Daoy (cell line): ENCODE data around the gene SLC7A9. TPM values are rescaled to one million over a fixed set of nuclear protein-coding genes. Genes with fewer than 3 reads are reported as not detected.

Experiments
- DNase-seq: peaks from one replicate; pipeline ENCODE4 v3.0.0-alpha.2; 2015; ENCODE audit warnings: low read depth
- total RNA-seq: library from RNA; depleted of rRNA; stranded (reverse); fragments of >200 nt; shearing (Covaris generic); gene quantifications from 2 replicates; pipeline ENCODE4 v1.2.3, GENCODE V29; 2014; rRNA removed

SLC7A9 gene
- not detected in 2 replicates for total RNA-seq

DNA sequence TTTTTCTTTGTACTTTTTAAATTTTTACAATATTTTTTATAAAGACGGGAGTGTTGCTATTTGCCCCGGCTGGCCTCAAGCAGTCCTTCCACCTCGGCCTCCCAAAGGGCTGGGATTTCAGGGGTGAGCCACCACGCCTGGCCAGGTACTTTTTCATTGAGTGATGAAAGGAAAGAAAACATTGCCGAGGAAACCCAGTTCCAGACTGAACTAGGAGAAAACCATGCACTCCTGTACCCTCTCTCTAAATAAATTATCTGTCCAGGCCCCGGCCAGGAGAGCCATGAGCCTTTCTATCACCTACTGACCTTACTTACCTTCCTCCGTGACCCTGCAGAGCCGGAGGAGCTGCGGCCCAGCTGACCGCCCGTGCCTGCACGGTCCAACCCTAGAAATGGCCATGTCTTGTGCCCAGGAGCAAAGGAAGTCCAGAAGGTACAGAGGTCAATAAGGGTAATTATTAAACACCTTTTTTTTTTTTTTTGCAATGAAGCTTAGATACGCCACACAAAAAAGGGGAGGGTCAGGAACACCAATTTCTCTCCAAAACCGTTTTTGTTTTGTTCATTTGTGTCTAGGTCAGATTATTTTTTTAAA, at the start of gene SLC7A9:
Gene SLC7A9, minus strand, starts transcription at position 399 of the 597 bp plus-strand sequence. CDS start 1,233 bp downstream, outside the sequence.
- DNase-seq = no peak

- no peak for DNase-seq
Observed at GRCh38 chr19:32919365-32919764, 49.8 kb upstream of the SLC7A9 start.

DNA sequence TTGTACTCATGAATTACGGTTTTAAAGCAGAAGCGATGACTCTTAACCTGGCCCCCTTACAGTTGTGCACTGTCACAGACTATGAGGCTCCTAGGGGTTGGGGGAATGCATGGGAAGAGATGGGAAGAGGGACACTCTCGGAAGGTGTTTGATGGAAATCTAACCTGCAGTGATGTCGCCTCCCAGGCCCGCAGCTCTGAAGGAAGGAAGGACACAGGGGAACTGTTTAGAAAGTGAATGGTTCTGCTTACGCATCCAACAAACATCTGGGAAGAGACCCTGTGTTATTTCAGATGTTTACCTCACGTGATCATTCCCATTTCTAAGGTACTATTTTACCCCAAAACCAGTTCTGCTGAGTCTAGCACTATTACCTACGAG, 48.0 kb upstream of the SLC7A9 start:
- no peak for DNase-seq

- no peak for DNase-seq
Observed at GRCh38 chr19:32916969-32917615, 47.5 kb upstream of the SLC7A9 start.

GRCh38 chr19:32914879-32915660, 45.5 kb upstream of the SLC7A9 start:
- DNase-seq = no peak

GRCh38 chr19:32911467-32911866, 41.9 kb upstream of the SLC7A9 start:
- DNase-seq = no peak

GRCh38 chr19:32910874-32911273, 41.3 kb upstream of the SLC7A9 start:
- no peak for DNase-seq

DNA sequence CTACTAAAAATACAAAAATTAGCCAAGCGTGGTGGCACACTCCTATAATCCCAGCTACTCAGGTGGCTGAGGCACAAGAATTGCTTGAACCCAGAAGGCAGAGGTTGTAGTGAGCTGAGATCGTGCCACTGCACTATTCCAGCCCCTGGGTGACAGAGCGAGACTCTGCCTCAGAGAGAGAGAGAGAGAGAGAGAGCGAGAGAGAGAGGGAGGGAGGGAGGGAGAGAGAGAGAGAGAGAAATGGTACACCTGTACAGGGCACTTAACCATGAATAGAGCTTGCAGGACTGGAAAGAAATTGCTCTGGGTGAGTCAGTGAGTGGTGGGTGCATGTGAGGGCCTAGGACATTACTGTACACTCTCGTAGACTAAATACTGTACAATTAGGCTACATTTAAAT, 40.5 kb upstream of the SLC7A9 start:
- DNase-seq = no peak

DNA sequence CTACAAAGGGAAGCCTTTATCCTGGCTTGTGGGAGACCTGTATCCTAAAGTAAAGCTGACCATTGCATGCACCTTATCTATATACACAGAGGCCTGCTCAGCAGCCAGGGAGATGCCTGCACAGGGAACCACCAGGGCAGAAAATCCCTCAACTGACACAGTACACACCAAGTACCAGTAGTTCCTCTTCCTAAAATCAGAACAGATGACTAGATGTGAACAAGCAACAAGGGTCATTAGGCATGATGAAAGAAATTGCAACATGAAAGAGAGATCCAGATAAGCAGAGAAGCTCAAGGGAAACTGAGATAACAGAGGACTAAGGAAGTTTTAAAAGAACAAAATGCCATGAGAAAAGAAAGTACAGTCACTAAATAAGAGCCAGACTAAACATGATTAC, 39.7 kb upstream of the SLC7A9 start:
- no peak for DNase-seq

- no peak for DNase-seq
Observed at GRCh38 chr19:32908641-32909190, 39.1 kb upstream of the SLC7A9 start.

DNA sequence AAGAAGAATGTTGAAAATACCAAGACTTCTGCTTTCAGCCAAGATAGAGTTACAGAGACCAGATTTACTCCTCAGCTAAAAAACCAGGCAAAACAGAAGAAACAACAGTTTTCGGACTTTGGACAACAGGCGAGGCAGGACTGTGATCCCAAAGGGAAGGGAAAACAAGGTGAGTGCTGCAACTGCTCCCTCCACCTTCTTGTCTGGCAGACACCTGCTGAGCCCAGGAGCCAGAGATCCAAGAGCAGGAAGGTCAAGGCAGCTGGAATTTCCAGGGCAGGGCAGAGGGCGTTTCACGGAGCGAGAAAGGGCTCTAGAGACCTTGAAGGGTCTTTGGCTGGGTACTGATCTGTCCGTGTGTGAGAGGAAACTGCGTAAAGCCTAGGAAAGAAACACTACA, 32.9 kb upstream of the SLC7A9 start:
- DNase-seq = no peak

- DNase-seq = no peak
Observed at GRCh38 chr19:32901504-32902161, 32.1 kb upstream of the SLC7A9 start.

GRCh38 chr19:32896516-32897214, 27.1 kb upstream of the SLC7A9 start:
- no peak for DNase-seq

DNA sequence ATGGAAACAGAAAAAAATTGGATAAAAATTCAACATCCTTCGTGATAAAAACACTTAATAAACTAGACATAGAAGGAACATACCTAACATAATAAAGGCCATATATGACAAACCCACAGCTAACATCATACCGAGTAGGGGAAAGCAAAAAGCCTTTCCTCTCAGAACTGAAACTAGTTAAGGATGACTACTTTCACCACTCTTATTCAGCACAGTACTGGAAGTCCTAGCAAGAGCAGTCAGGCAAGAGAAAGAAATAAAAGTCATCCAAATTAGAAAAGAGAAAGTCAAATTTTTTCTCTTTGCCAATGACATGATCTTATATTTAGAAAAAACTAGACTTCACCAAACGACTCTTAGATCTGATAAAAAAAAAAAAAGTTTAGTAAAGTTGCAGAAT, 25.8 kb upstream of the SLC7A9 start:
- DNase-seq = no peak

GRCh38 chr19:32891609-32892008, 22.0 kb upstream of the SLC7A9 start:
- DNase-seq = no peak

DNA sequence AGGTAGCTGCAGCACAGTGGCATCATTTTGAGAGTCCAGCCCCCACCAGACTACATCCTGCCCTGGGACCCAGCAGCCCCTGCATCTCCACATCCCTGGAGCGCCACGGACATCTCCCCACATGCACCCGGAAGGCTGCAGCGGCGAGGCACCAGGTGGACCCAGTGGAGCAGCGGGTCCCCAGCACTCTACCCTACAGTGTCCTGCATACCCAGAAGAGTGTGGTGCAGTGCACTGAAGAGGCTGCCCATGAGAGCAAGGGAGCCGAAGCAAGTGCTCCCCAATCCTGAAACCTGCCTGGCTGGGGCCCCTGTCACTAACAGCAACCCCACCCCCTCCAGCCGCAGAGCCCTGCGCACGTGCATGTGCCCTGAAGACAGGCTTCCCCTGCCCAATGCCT, 21.3 kb upstream of the SLC7A9 start:
- DNase-seq = no peak

DNA sequence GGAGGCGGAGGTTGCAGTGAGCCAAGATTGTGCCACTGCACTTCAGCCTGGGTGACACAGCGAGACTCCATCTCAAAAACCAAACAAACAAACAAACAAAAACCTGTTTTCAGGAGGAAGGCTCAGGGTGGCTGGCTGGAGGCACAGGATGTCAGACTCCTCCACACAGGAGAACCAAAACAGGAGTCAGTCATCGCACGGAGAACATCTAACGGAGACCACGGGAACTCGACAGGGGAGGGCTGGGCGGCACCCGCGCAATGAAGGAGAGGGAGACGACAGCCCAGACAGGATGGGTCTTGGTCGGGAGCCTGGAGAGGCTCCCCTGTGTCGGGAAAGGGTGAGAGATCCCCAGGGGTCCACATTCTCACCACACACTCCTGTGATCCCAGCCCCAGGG, 20.8 kb upstream of the SLC7A9 start:
- no peak for DNase-seq

GRCh38 chr19:32889137-32889934, 19.8 kb upstream of the SLC7A9 start:
- DNase-seq = no peak

GRCh38 chr19:32887572-32888215, 18.1 kb upstream of the SLC7A9 start:
- no peak for DNase-seq

DNA sequence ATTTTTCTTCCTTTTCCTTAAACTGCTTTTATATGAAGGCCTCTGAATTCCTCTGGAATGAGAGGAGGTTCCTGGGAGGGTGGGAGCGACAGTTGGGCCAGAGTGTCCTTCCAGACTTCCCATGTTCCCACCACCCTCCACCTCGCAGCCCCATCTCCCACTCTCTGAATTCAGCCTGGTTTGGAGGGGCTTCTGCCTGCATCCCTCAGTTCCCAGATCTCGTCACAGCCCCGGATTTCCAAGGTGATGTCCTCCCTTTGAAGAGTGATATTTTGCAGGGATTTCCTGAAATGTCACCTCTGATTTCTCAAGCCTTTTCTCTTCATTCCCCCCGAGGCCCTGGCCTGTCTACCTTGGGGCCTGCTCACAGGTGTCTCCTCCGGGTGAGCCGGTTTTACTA, 16.7 kb upstream of the SLC7A9 start:
- no peak for DNase-seq
